Measurements from ENCODE around the gene TEN1. TPM values are rescaled to one million over a fixed set of nuclear protein-coding genes. Genes with fewer than 3 reads are reported as not detected.

Gene TEN1
- total and polyA plus RNA-seq, 2 donors (not counting 1 experiment from before 2014, with no cell fraction given), result 19.8 to 34.5 TPM

- DNase-seq (no peak), ATAC-seq (ENCODE audit: low read depth) (no peak)
- H3K36me3 ChIP-seq (replicated peaks in 1 of 2; ENCODE audit: control extremely low read depth in 1 of 2, control insufficient read depth in 1 of 2, extremely low read depth in 1 of 2, insufficient read depth in 2 of 2, low read length in 1 of 2), result no peaks in the 10 kb centered on the region
- H3K4me2 ChIP-seq (replicated peaks; ENCODE audit: low read depth, low read length, poor library complexity, severe bottlenecking), result no peak overlapping the region
- H3K27ac ChIP-seq (ENCODE audit: low read length in 2 of 2), result no peak overlapping the region
- H3K27me3 ChIP-seq (replicated peaks in 1 of 4; ENCODE audit: control extremely low read depth in 1 of 4, control insufficient read depth in 3 of 4, insufficient read depth in 4 of 4, low read length in 3 of 4), result no peaks in the 10 kb centered on the region
- intact Hi-C loops (cut with micrococcal nuclease), result no loop called here
- H2AFZ ChIP-seq (ENCODE audit: insufficient read depth, low read depth, low read length, poor library complexity, severe bottlenecking), result no peak overlapping the region
- H3K4me1 ChIP-seq (ENCODE audit: control insufficient read depth in 2 of 2, insufficient read depth in 2 of 2, low read length in 2 of 2), result peaks cover 9 to 18% of the 10 kb centered on the region in 2 donors
- no peaks in the 10 kb centered on the region for H3K9me3 Mint-ChIP-seq (ENCODE audit: insufficient read depth)
- H3K4me1 Mint-ChIP-seq, result peaks cover 43% of the 10 kb centered on the region
- H3K9ac ChIP-seq (ENCODE audit: low read length), result no peak overlapping the region
- H3K79me2 ChIP-seq (ENCODE audit: control insufficient read depth, insufficient read depth, low read length), result peaks cover 41% of the 10 kb centered on the region
- H3K27ac Mint-ChIP-seq, result no peak overlapping the region
- no CpG with 5 or more reads among the region's 5 CpGs for WGBS (ENCODE audit: insufficient coverage)
- CTCF ChIA-PET, result interaction anchor here (1.0 kb wide), 1 partner anchor 20 kb away, joined by 3 read pairs; no protein-coding TSS in a partner anchor
- H4K20me1 ChIP-seq (ENCODE audit: control insufficient read depth, insufficient read depth, low read length, poor library complexity, severe bottlenecking), result no peaks in the 10 kb centered on the region
- POLR2A ChIA-PET, result interaction anchor here (0.7 kb wide), 1 partner anchor 15 kb away, joined by 4 read pairs; no protein-coding TSS in a partner anchor
- no peaks in the 10 kb centered on the region for H3K9me3 ChIP-seq (ENCODE audit: control extremely low read depth in 1 of 3, control insufficient read depth in 2 of 3, insufficient read depth in 1 of 3, low read length in 2 of 3)
- TF ChIP-seq CTCF (IDR thresholded peaks at IDR 0.05) (peak; percentile 22), EZH2 (IDR thresholded peaks at IDR 0.05; ENCODE audit: borderline replicate concordance, insufficient read depth, low read depth, low read length, poor library complexity, severe bottlenecking) (no peak)
- no peak overlapping the region for H3K4me3 ChIP-seq (ENCODE audit: control extremely low read depth in 1 of 5, extremely low read depth in 1 of 5, insufficient read depth in 1 of 5, low read depth in 2 of 5, low read length in 4 of 5)
- no peaks in the 10 kb centered on the region for H3K27me3 Mint-ChIP-seq
- no peak overlapping the region for H3K4me3 Mint-ChIP-seq
These were observed 3.3 kb upstream of the TEN1 start for GRCh38 chr17:75975757-75976174.

GRCh38 chr17:75976175-75976848, 2.7 kb upstream of the TEN1 start:
- CTCF ChIA-PET, result interaction anchor here (0.5 to 1.5 kb wide), 2 partner anchors 116 to 303 kb away, joined by 3 to 4 read pairs; no protein-coding TSS in a partner anchor
- Histone ChIP-seq H3K36me3 (replicated peaks in 1 of 2; ENCODE audit: control extremely low read depth in 1 of 2, control insufficient read depth in 1 of 2, extremely low read depth in 1 of 2, insufficient read depth in 2 of 2, low read length in 1 of 2) (no peaks in the 10 kb centered on the region), H3K4me3 (ENCODE audit: control extremely low read depth in 1 of 5, extremely low read depth in 1 of 5, insufficient read depth in 1 of 5, low read depth in 2 of 5, low read length in 4 of 5) (no peak overlapping the region), H4K20me1 (ENCODE audit: control insufficient read depth, insufficient read depth, low read length, poor library complexity, severe bottlenecking) (no peaks in the 10 kb centered on the region), H3K9me3 (ENCODE audit: control extremely low read depth in 1 of 3, control insufficient read depth in 2 of 3, insufficient read depth in 1 of 3, low read length in 2 of 3) (no peaks in the 10 kb centered on the region), H3K4me2 (replicated peaks; ENCODE audit: low read depth, low read length, poor library complexity, severe bottlenecking) (no peak overlapping the region), H3K4me1 (ENCODE audit: control insufficient read depth in 2 of 2, insufficient read depth in 2 of 2, low read length in 2 of 2) (peaks cover 9 to 19% of the 10 kb centered on the region in 2 donors), H3K27ac (ENCODE audit: low read length in 2 of 2) (no peak overlapping the region), H2AFZ (ENCODE audit: insufficient read depth, low read depth, low read length, poor library complexity, severe bottlenecking) (no peak overlapping the region), H3K27me3 (replicated peaks in 1 of 4; ENCODE audit: control extremely low read depth in 1 of 4, control insufficient read depth in 3 of 4, insufficient read depth in 4 of 4, low read length in 3 of 4) (no peaks in the 10 kb centered on the region), H3K79me2 (ENCODE audit: control insufficient read depth, insufficient read depth, low read length) (peaks cover 42% of the 10 kb centered on the region), H3K9ac (ENCODE audit: low read length) (no peak overlapping the region)
- no peak for TF ChIP-seq EZH2 (IDR thresholded peaks at IDR 0.05; ENCODE audit: borderline replicate concordance, insufficient read depth, low read depth, low read length, poor library complexity, severe bottlenecking)
- TF ChIP-seq CTCF (IDR thresholded peaks at IDR 0.05), result no peak
- Mint-ChIP-seq H3K4me3 (peak overlapping the region; percentile 52), H3K27me3 (no peaks in the 10 kb centered on the region), H3K27ac (no peak overlapping the region), H3K9me3 (ENCODE audit: insufficient read depth) (no peaks in the 10 kb centered on the region), H3K4me1 (peaks cover 43% of the 10 kb centered on the region)
- WGBS (ENCODE audit: insufficient coverage), result 95% methylated on average over 2 of the region's 9 CpGs
- POLR2A ChIA-PET, result no interaction called here
- DNase-seq, result no peak
- no peak for ATAC-seq (ENCODE audit: low read depth)
- intact Hi-C loops (cut with micrococcal nuclease), result no loop called here
